K562 (cell line): Measurements from ENCODE around the gene MEGF9. TPM values are rescaled to one million over a fixed set of nuclear protein-coding genes. Genes with fewer than 3 reads are reported as not detected.

Experiments
- CCAR2 ChIP-seq: fragments of 200-400 bp; formaldehyde crosslinking; IDR thresholded peaks from 2 replicates; pipeline ENCODE4 v1.6.1; 2017; ENCODE audit warnings: mild to moderate bottlenecking, low read depth, low read length
- EP400 ChIP-seq: fragments of 450-650 bp; IDR thresholded peaks from 2 replicates; pipeline ENCODE4 v1.6.1; 2017; ENCODE audit warnings: antibody characterized with exemption, mild to moderate bottlenecking, moderate library complexity
- HSF4 ChIP-seq: fragments of 250-450 bp; sonication (Bioruptor Pico); IDR thresholded peaks from 2 replicates; pipeline ENCODE4 v2.1.2; 2022; ENCODE audit warnings: mild to moderate bottlenecking, moderate library complexity, borderline replicate concordance
- MAFK ChIP-seq: IDR thresholded peaks from 2 replicates; pipeline ENCODE4 v1.6.1; 2011; ENCODE audit warnings: low read length, improper control_type of control experiment
- NELFE ChIP-seq: IDR thresholded peaks from 2 replicates; pipeline ENCODE4 v1.6.1; 2011; ENCODE audit warnings: mild to moderate bottlenecking; ENCODE audit not compliant: insufficient read depth, insufficient read length
- RNF2 ChIP-seq: sonication (generic); IDR thresholded peaks from 2 replicates; pipeline ENCODE4 v1.6.1; 2016
- SREBF1 ChIP-seq: fragments of 150-350 bp; IDR thresholded peaks from 2 replicates; pipeline ENCODE4 v1.6.1; 2014; ENCODE audit warnings: antibody characterized with exemption, low read depth, low read length, borderline replicate concordance
- TEAD2 ChIP-seq: fragments of 450-650 bp; IDR thresholded peaks from 2 replicates; pipeline ENCODE4 v1.6.1; 2016; ENCODE audit warnings: missing genetic modification characterization, control low read depth, missing compliant biosample characterization
- ZNF436 ChIP-seq: fragments of 250-450, 450-650 bp; sonication (Bioruptor Pico); formaldehyde crosslinking; IDR thresholded peaks from 2 replicates; pipeline ENCODE4 v1.7.0; 2020; ENCODE audit warnings: mild to moderate bottlenecking
- ZNF778 ChIP-seq: fragments of 450-650 bp; formaldehyde crosslinking; IDR thresholded peaks from 2 replicates; pipeline ENCODE4 v1.4.0; 2020; ENCODE audit warnings: mild to moderate bottlenecking, moderate library complexity
- polyA plus RNA-seq, 8 experiments: library from polyadenylated mRNA; depleted of rRNA in 4 of 8; stranded (reverse) in 5 of 8; unstranded in 3 of 8; fragments of >200 nt; fragmentation: Nextera tagmentation in 2 of 8; fragmentation: Illumina TruSeq in 1 of 8; extraction: Ambion mirVana in 2 of 8; extraction: Trizol in 1 of 8; gene quantifications; 2 replicates each; pipeline versions ENCODE4 v1.2.1 to v1.2.3, GENCODE V29; 2011 to 2014; ENCODE audit warnings: inconsistent platforms in 1 of 8, missing spikeins in 1 of 8
- total RNA-seq, 7 experiments: library from RNA; depleted of rRNA in 6 of 7; stranded (reverse); fragments of >200 nt in 6 of 7; fragmentation: Illumina TruSeq in 2 of 7; extraction: Trizol in 2 of 7; gene quantifications; 2 replicates each; pipeline versions ENCODE4 v1.2.1 to v1.2.3, GENCODE V29; 2011 to 2021; ENCODE audit warnings: low replicate concordance in 1 of 7
- TF ChIP-seq, protein P1 (sequence below): fragments of 450-650 bp; IDR thresholded peaks from 2 replicates; pipeline ENCODE4 v1.6.1; 2016; ENCODE audit warnings: antibody characterized with exemption
- TF ChIP-seq, protein P2 (sequence below): fragments of 450-650 bp; formaldehyde crosslinking; IDR thresholded peaks from 2 replicates; pipeline ENCODE4 v1.4.0; 2020; ENCODE audit warnings: mild to moderate bottlenecking, moderate library complexity
- TF ChIP-seq, protein P3 (sequence below): sonication (generic); formaldehyde crosslinking; IDR thresholded peaks from 2 replicates; pipeline ENCODE4 v1.9.0; 2022; ENCODE audit warnings: mild to moderate bottlenecking, missing genetic modification reagents

MEGF9 gene
- total and polyA plus RNA-seq, 9 of the 15 experiments (the other 6 are each of a cell fraction or from before 2014, with no cell fraction given): 2.1 to 6.2 (median 3.8) TPM

DNA sequence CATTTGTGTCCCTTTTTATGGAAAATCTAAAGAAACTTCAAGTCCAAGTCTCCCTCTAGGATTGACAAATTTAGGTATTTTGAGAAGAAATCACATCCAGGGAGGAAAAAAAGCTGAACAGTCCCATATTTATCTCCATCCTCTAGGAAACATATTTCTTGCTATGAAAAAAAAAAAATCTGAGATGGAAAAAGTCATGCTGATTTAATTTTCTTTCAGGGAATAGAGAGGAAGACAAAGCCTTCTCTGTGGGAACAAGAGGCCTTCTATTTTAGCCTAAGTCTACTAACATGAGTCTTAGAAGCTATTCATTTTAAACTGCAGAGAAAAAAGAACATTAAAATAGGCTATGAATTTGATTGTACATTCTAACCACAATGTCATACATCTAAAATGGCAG lies 71.2 kb downstream of the MEGF9 start (continued):
- TF ChIP-seq ZNF778 (CRISPR knock-in tag): no peak
- TF ChIP-seq, protein P1, sequence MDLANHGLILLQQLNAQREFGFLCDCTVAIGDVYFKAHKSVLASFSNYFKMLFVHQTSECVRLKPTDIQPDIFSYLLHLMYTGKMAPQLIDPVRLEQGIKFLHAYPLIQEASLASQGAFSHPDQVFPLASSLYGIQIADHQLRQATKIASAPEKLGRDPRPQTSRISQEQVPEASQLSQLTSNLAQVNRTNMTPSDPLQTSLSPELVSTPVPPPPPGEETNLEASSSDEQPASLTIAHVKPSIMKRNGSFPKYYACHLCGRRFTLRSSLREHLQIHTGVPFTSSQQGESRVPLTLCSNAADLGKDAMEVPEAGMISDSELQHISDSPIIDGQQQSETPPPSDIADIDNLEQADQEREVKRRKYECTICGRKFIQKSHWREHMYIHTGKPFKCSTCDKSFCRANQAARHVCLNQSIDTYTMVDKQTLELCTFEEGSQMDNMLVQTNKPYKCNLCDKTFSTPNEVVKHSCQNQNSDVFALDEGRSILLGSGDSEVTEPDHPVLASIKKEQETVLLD: no peak
- TF ChIP-seq RNF2: no peak
- TF ChIP-seq, protein P2, sequence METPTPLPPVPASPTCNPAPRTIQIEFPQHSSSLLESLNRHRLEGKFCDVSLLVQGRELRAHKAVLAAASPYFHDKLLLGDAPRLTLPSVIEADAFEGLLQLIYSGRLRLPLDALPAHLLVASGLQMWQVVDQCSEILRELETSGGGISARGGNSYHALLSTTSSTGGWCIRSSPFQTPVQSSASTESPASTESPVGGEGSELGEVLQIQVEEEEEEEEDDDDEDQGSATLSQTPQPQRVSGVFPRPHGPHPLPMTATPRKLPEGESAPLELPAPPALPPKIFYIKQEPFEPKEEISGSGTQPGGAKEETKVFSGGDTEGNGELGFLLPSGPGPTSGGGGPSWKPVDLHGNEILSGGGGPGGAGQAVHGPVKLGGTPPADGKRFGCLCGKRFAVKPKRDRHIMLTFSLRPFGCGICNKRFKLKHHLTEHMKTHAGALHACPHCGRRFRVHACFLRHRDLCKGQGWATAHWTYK: no peak
- TF ChIP-seq, protein P3, sequence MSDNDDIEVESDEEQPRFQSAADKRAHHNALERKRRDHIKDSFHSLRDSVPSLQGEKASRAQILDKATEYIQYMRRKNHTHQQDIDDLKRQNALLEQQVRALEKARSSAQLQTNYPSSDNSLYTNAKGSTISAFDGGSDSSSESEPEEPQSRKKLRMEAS (CRISPR knock-in tag): no peak
- no peak for TF ChIP-seq HSF4 (CRISPR knock-in tag)
- no peak for TF ChIP-seq EP400
- TF ChIP-seq ZNF436 (CRISPR knock-in tag): no peak
- TF ChIP-seq CCAR2: no peak
- no peak for TF ChIP-seq MAFK
- TF ChIP-seq SREBF1: no peak
- no peak for TF ChIP-seq NELFE
- TF ChIP-seq TEAD2 (tag): no peak
